Subcutaneous adipose tissue (tissue), 4 donors: Measurements from ENCODE around the gene TRIP12. TPM values are rescaled to one million over a fixed set of nuclear protein-coding genes. Genes with fewer than 3 reads are reported as not detected.

Experiments used
- small RNA-seq: library from RNA; depleted of rRNA; stranded (forward); fragments of <200 nt; gene quantifications from one replicate; pipeline ENCODE3, GENCODE V24; 2016
- total RNA-seq, 4 donors: library from RNA; depleted of rRNA; stranded (reverse); fragments of >200 nt; gene quantifications; one replicate each; pipeline ENCODE4 v1.1.0, GENCODE V29; 2016
- TF ChIP-seq, protein P1 (sequence below): fragments of 450-650 bp; IDR thresholded peaks from one replicate; pipeline ENCODE4 v1.5.1; 2016; ENCODE audit warnings: low read depth, mild to moderate bottlenecking, control low read depth, antibody characterized with exemption, moderate library complexity

The TRIP12 gene
- total RNA-seq, 4 donors from 2014 or later = 202 to 249 (median 216) TPM

- TF ChIP-seq, protein P1, sequence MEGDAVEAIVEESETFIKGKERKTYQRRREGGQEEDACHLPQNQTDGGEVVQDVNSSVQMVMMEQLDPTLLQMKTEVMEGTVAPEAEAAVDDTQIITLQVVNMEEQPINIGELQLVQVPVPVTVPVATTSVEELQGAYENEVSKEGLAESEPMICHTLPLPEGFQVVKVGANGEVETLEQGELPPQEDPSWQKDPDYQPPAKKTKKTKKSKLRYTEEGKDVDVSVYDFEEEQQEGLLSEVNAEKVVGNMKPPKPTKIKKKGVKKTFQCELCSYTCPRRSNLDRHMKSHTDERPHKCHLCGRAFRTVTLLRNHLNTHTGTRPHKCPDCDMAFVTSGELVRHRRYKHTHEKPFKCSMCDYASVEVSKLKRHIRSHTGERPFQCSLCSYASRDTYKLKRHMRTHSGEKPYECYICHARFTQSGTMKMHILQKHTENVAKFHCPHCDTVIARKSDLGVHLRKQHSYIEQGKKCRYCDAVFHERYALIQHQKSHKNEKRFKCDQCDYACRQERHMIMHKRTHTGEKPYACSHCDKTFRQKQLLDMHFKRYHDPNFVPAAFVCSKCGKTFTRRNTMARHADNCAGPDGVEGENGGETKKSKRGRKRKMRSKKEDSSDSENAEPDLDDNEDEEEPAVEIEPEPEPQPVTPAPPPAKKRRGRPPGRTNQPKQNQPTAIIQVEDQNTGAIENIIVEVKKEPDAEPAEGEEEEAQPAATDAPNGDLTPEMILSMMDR = no peak
These were observed 205.8 kb downstream of the TRIP12 start for GRCh38 chr2:229715895-229716507.

GRCh38 chr2:229714736-229715541 is 206.9 kb downstream of the TRIP12 start:
- TF ChIP-seq, protein P1 = no peak

GRCh38 chr2:229714080-229714735 is 207.6 kb downstream of the TRIP12 start, which contains the start of gene DNER:
DNER (minus strand) TSS chr2:229714555; CDS start chr2:229714423, 132 bp downstream.
- TF ChIP-seq, protein P1 = no peak

Small RNAs within 50 kb of the gene (small RNA-seq; reads per million reads assigned to genes)
- gene RNU6-613P (not detected), gene RNU6-964P (not detected)

Other genes with a start within 250 kb of the TRIP12 start
- 1 to 10 TPM in 3 of 4 donors, under 1 TPM in 1; 0.57 to 6.2 (median 3.4) TPM for gene DNER, start 207.5 kb downstream of the TRIP12 start, total RNA-seq
- 1 to 10 TPM; 1.9 to 3.8 (median 2.4) TPM for gene FBXO36, start 494 bp upstream of the TRIP12 start, total RNA-seq
- gene SLC16A14, start 146.9 kb upstream of the TRIP12 start, total RNA-seq = 1 to 10 TPM in 3 of 4 donors, under 1 TPM in 1; 0.68 to 3.3 (median 1.8) TPM